ENCODE data around the gene TMEM30A. TPM values are rescaled to one million over a fixed set of nuclear protein-coding genes. Genes with fewer than 3 reads are reported as not detected.

TMEM30A gene
- total and polyA plus RNA-seq, 2 of the 13 experiments (the other 11 are each of a cell fraction or from before 2014, with no cell fraction given): 17.6 to 54.4 TPM

- TF ChIP-seq MAFK (conservative IDR thresholded peaks at IDR 0.05 in 1 of 2, IDR thresholded peaks at IDR 0.05 in 1 of 2; ENCODE audit: low read length in 2 of 2) (peak in 1 of 2 experiments; percentile 45; a peak in 1 of 4 replicates), MYC (CRISPR knock-in tag; IDR thresholded peaks at IDR 0.05; ENCODE audit: borderline replicate concordance) (no peak), LCORL (IDR thresholded peaks at IDR 0.05) (no peak), LCORL (CRISPR knock-in tag; IDR thresholded peaks at IDR 0.05) (no peak)
Measured at GRCh38 chr6:75263401-75263750, 21.2 kb downstream of the TMEM30A start (continued).

GRCh38 chr6:75262716-75263400 lies 21.7 kb downstream of the TMEM30A start:
- BruUV-seq (replicated peaks): no TSS peak
- Histone ChIP-seq H3K27ac (ENCODE audit: extremely low read length, insufficient read depth, low read length) (no peak overlapping the region), H4K20me1 (ENCODE audit: insufficient read depth, low read length) (no peaks in the 10 kb centered on the region), H3K79me2 (ENCODE audit: insufficient read depth, low read length) (peaks cover 11% of the 10 kb centered on the region), H3K4me3 (replicated peaks in 1 of 3; ENCODE audit: insufficient read depth in 1 of 3, low read depth in 2 of 3, low read length in 3 of 3) (no peak overlapping the region), H3K4me2 (ENCODE audit: low read depth, low read length) (no peak overlapping the region), H3K9ac (ENCODE audit: insufficient read depth, low read depth, low read length) (no peak overlapping the region), H3K9me3 (ENCODE audit: low read length) (no peaks in the 10 kb centered on the region), H2AFZ (ENCODE audit: low read length) (no peak overlapping the region), H3K36me3 (replicated peaks in 1 of 2; ENCODE audit: control insufficient read depth in 1 of 2, insufficient read depth in 2 of 2, low read length in 2 of 2) (peaks cover 3 to 37% of the 10 kb centered on the region in 2 experiments), H3K4me1 (ENCODE audit: insufficient read depth, low read length) (no peaks in the 10 kb centered on the region), H3K27me3 (ENCODE audit: control insufficient read depth in 1 of 2, insufficient read depth in 2 of 2, low read length in 2 of 2) (no peaks in the 10 kb centered on the region)
- intact Hi-C loops (cut with micrococcal nuclease; ENCODE audit: unreplicated experiment) (no loop called here), in situ Hi-C loops (cut with HindIII; ENCODE audit: extremely low pct_ligation_motif_present, low pct_unique_long_range_greater_than_20kb) (no loop called here)
- no peak for ATAC-seq
- ChIA-PET CTCF (ENCODE audit: low intra/inter-chr PET ratio, low total read pairs) (no interaction called here), POLR2A (no interaction called here)
- 95% methylated on average over 4 of the region's 4 CpGs for WGBS (ENCODE audit: low lambda C conversion rate)
- FAIRE-seq: no peak
- no peak for DNase-seq (ENCODE audit: low spot score)
- TF ChIP-seq ZNF615 (CRISPR knock-in tag; IDR thresholded peaks at IDR 0.05; ENCODE audit: borderline replicate concordance) (no peak), ZNF30 (CRISPR knock-in tag; IDR thresholded peaks at IDR 0.05) (no peak), ELF1 (CRISPR knock-in tag; IDR thresholded peaks at IDR 0.05) (no peak), RFXANK (CRISPR knock-in tag; IDR thresholded peaks at IDR 0.05) (no peak), CC2D1A (CRISPR knock-in tag; IDR thresholded peaks at IDR 0.05) (no peak), ZNF431 (CRISPR knock-in tag; IDR thresholded peaks at IDR 0.05; ENCODE audit: borderline replicate concordance, low read depth) (no peak), TBP (CRISPR knock-in tag; IDR thresholded peaks at IDR 0.05) (no peak), RAD21 (CRISPR knock-in tag; IDR thresholded peaks at IDR 0.05) (no peak), ZNF800 (CRISPR knock-in tag; IDR thresholded peaks at IDR 0.05) (no peak), ZNF670 (CRISPR knock-in tag; IDR thresholded peaks at IDR 0.05; ENCODE audit: borderline replicate concordance) (no peak), HNF1A (IDR thresholded peaks at IDR 0.05; ENCODE audit: low read depth) (no peak), HNF1A (CRISPR knock-in tag; IDR thresholded peaks at IDR 0.05; ENCODE audit: borderline replicate concordance) (no peak), NFE2 (CRISPR knock-in tag; IDR thresholded peaks at IDR 0.05) (no peak), GMEB2 (CRISPR knock-in tag; IDR thresholded peaks at IDR 0.05; ENCODE audit: low read depth) (no peak)

All from HepG2 (cell line).